Ishikawa (cell line): Measurements from ENCODE around the gene TMOD3.

Source experiments
- CEBPB ChIP-seq: IDR thresholded peaks from 2 replicates; pipeline ENCODE4 v1.6.1; 2012
- CREB1 ChIP-seq: IDR thresholded peaks from 2 replicates; pipeline ENCODE4 v1.6.1; 2012; ENCODE audit warnings: low read depth
- EP300 ChIP-seq: IDR thresholded peaks from 2 replicates; pipeline ENCODE4 v1.6.1; 2012; ENCODE audit warnings: borderline replicate concordance
- RAD21 ChIP-seq: IDR thresholded peaks from 2 replicates; pipeline ENCODE4 v1.6.1; 2012; ENCODE audit warnings: low read depth
- TAF1 ChIP-seq: IDR thresholded peaks from 2 replicates; pipeline ENCODE4 v1.6.1; 2012; ENCODE audit warnings: low read depth, mild to moderate bottlenecking
- TEAD4 ChIP-seq: IDR thresholded peaks from 2 replicates; pipeline ENCODE4 v1.6.1; 2012
- YY1 ChIP-seq: IDR thresholded peaks from 2 replicates; pipeline ENCODE4 v1.6.1; 2012; ENCODE audit warnings: low read depth
- ZBTB7A ChIP-seq: IDR thresholded peaks from 2 replicates; pipeline ENCODE4 v1.6.1; 2012; ENCODE audit warnings: low read depth
- TF ChIP-seq, protein P1 (sequence below): IDR thresholded peaks from 2 replicates; pipeline ENCODE4 v1.6.1; 2012; ENCODE audit warnings: low read depth, mild to moderate bottlenecking
- TF ChIP-seq, protein P2 (sequence below): IDR thresholded peaks from 2 replicates; pipeline ENCODE4 v1.6.1; 2012

GRCh38 chr15:51904421-51904820 is 75.0 kb downstream of the TMOD3 start:
- no peak for TF ChIP-seq TAF1
- no peak for TF ChIP-seq ZBTB7A
- TF ChIP-seq CREB1 = no peak
- TF ChIP-seq, protein P1, sequence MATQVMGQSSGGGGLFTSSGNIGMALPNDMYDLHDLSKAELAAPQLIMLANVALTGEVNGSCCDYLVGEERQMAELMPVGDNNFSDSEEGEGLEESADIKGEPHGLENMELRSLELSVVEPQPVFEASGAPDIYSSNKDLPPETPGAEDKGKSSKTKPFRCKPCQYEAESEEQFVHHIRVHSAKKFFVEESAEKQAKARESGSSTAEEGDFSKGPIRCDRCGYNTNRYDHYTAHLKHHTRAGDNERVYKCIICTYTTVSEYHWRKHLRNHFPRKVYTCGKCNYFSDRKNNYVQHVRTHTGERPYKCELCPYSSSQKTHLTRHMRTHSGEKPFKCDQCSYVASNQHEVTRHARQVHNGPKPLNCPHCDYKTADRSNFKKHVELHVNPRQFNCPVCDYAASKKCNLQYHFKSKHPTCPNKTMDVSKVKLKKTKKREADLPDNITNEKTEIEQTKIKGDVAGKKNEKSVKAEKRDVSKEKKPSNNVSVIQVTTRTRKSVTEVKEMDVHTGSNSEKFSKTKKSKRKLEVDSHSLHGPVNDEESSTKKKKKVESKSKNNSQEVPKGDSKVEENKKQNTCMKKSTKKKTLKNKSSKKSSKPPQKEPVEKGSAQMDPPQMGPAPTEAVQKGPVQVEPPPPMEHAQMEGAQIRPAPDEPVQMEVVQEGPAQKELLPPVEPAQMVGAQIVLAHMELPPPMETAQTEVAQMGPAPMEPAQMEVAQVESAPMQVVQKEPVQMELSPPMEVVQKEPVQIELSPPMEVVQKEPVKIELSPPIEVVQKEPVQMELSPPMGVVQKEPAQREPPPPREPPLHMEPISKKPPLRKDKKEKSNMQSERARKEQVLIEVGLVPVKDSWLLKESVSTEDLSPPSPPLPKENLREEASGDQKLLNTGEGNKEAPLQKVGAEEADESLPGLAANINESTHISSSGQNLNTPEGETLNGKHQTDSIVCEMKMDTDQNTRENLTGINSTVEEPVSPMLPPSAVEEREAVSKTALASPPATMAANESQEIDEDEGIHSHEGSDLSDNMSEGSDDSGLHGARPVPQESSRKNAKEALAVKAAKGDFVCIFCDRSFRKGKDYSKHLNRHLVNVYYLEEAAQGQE = no peak
- TF ChIP-seq, protein P2, sequence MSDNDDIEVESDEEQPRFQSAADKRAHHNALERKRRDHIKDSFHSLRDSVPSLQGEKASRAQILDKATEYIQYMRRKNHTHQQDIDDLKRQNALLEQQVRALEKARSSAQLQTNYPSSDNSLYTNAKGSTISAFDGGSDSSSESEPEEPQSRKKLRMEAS = no peak
- no peak for TF ChIP-seq RAD21
- TF ChIP-seq YY1 = no peak
- TF ChIP-seq TEAD4 = no peak
- TF ChIP-seq EP300 = no peak
- TF ChIP-seq CEBPB = no peak
